GM10248 (cell line): Measurements from ENCODE around the gene ASS1.

ENCODE experiments used
- CTCF ChIA-PET: fragments of 300-600 bp; sonication (Branson Sonifier 250); formaldehyde crosslinking; extraction: SDS; loops from one replicate; lab custom pipeline; 2021; ENCODE audit warnings: antibody characterized with exemption; lab: Yijun Ruan, JAX
- POLR2A ChIA-PET: fragments of 350-650 bp; sonication (Branson Sonifier 250); formaldehyde crosslinking; extraction: SDS; loops from one replicate; lab custom pipeline; 2020; ENCODE audit warnings: antibody characterized with exemption; lab: Yijun Ruan, JAX
- DNase-seq: peaks from one replicate; pipeline ENCODE4 v3.0.0; 2012; ENCODE audit errors: extremely low spot score
- CTCF ChIP-seq: IDR thresholded peaks from 2 replicates; pipeline ENCODE4 v1.5.1; 2012; ENCODE audit warnings: mild to moderate bottlenecking, low read depth; ENCODE audit errors: extremely low read depth, missing control alignments, control extremely low read depth

ASS1 gene

GRCh38 chr9:130418776-130419175 lies 26.0 kb upstream of the ASS1 start:
- no peak for TF ChIP-seq CTCF
- ChIA-PET CTCF (no interaction called here), POLR2A (no interaction called here)
- no peak for DNase-seq

- ChIA-PET CTCF (no interaction called here), POLR2A (interaction anchor here (0.6 kb wide), 1 partner anchor 241 kb away, joined by 9 read pairs; no protein-coding TSS in a partner anchor)
- DNase-seq: no peak
- no peak for TF ChIP-seq CTCF
Observed at GRCh38 chr9:130419521-130420035, 25.2 kb upstream of the ASS1 start.

- DNase-seq: no peak
- CTCF ChIA-PET: no interaction called here
- POLR2A ChIA-PET: no interaction called here
- no peak for TF ChIP-seq CTCF
Observed at GRCh38 chr9:130421154-130421801, 23.5 kb upstream of the ASS1 start.

- no peak for TF ChIP-seq CTCF
- no peak for DNase-seq
- CTCF ChIA-PET: interaction anchor here (1.7 kb wide), 1 partner anchor 315 kb away, joined by 4 read pairs; no protein-coding TSS in a partner anchor
- POLR2A ChIA-PET: no interaction called here
Observed at GRCh38 chr9:130421802-130422276, 22.9 kb upstream of the ASS1 start.

- ChIA-PET POLR2A (no interaction called here), CTCF (interaction anchor here (1.7 kb wide), 1 partner anchor 315 kb away, joined by 4 read pairs; no protein-coding TSS in a partner anchor)
- TF ChIP-seq CTCF: no peak
- DNase-seq: no peak
Observed at GRCh38 chr9:130422546-130422945, 22.2 kb upstream of the ASS1 start.

- POLR2A ChIA-PET: no interaction called here
Observed at GRCh38 chr9:130423272-130423671, 21.5 kb upstream of the ASS1 start.

More at GRCh38 chr9:130423272-130423671, 21.5 kb upstream of the ASS1 start:
- TF ChIP-seq CTCF: no peak
- CTCF ChIA-PET: interaction anchor here (1.7 kb wide), 1 partner anchor 316 kb away, joined by 4 read pairs; no protein-coding TSS in a partner anchor
- DNase-seq: no peak
